IPS DF 4.7 (cell line): ENCODE measurements around the gene PERCC1.
"Not testable (repeated sequence)": the region's sequence is repeated elsewhere in the genome, so short reads cannot be mapped to it uniquely, and the experiment has no call there.

Experiments
- DNase-seq: peaks from one replicate; pipeline ENCODE4 v3.0.0-alpha.2; 2013; ENCODE audit warnings: low spot score; ENCODE audit errors: extremely low read depth

The PERCC1 gene

GRCh38 chr16:1466968-1467521, 36.2 kb downstream of the PERCC1 start:
- DNase-seq = no peak

- no peak for DNase-seq
Observed at GRCh38 chr16:1468426-1468810, 37.5 kb downstream of the PERCC1 start.

- not testable (repeated sequence) for DNase-seq
Observed at GRCh38 chr16:1469141-1469540, 38.3 kb downstream of the PERCC1 start.

- no peak for DNase-seq
Observed at GRCh38 chr16:1469693-1470201, 38.9 kb downstream of the PERCC1 start.

GRCh38 chr16:1470481-1471251, 39.8 kb downstream of the PERCC1 start:
- no peak for DNase-seq

GRCh38 chr16:1471569-1472194, 40.8 kb downstream of the PERCC1 start:
- DNase-seq = no peak

- no peak for DNase-seq
Observed at GRCh38 chr16:1472974-1473373, 42.1 kb downstream of the PERCC1 start.

- DNase-seq = no peak
Observed at GRCh38 chr16:1474082-1474795, 43.4 kb downstream of the PERCC1 start.

- DNase-seq = no peak
Observed at GRCh38 chr16:1474796-1475551, 44.1 kb downstream of the PERCC1 start, which contains the start of gene CLCN7. Gene CLCN7, minus strand, starts transcription at chr16:1475028. Its CDS starts 54 bp downstream, at chr16:1474974.

- DNase-seq = no peak
Observed at GRCh38 chr16:1475552-1476114, 44.8 kb downstream of the PERCC1 start.

- DNase-seq = no peak
Observed at GRCh38 chr16:1477033-1477432, 46.2 kb downstream of the PERCC1 start.

- DNase-seq = not testable (repeated sequence)
Observed at GRCh38 chr16:1478937-1479336, 48.1 kb downstream of the PERCC1 start.

GRCh38 chr16:1481906-1482835, 51.3 kb downstream of the PERCC1 start:
- no peak for DNase-seq
